Esophagus mucosa (tissue), 1 donor: ENCODE results near the gene POFUT1. TPM values are rescaled to one million over a fixed set of nuclear protein-coding genes. Genes with fewer than 3 reads are reported as not detected.
A peak's percentile ranks its signal among the peaks of the same experiment; 100 is the strongest.

ENCODE experiments used
- ATAC-seq: fragments of 200-7000 bp; cut with Tn5 transposase; one replicate; pipeline ENCODE4 v1.9.1; 2020
- total RNA-seq: library from RNA; stranded (reverse); gene quantifications from one replicate; pipeline ENCODE4 v1.2.4, GENCODE V29; 2023
- donor health status: DM: yes; HTN: yes; CAD: no.

Gene POFUT1
- total RNA-seq, 1 donor from 2014 or later = 18.3 TPM

GRCh38 chr20:32281711-32282110, 74.0 kb downstream of the POFUT1 start:
- no peak for ATAC-seq

GRCh38 chr20:32282461-32282860, 74.8 kb downstream of the POFUT1 start:
- ATAC-seq = no peak

DNA sequence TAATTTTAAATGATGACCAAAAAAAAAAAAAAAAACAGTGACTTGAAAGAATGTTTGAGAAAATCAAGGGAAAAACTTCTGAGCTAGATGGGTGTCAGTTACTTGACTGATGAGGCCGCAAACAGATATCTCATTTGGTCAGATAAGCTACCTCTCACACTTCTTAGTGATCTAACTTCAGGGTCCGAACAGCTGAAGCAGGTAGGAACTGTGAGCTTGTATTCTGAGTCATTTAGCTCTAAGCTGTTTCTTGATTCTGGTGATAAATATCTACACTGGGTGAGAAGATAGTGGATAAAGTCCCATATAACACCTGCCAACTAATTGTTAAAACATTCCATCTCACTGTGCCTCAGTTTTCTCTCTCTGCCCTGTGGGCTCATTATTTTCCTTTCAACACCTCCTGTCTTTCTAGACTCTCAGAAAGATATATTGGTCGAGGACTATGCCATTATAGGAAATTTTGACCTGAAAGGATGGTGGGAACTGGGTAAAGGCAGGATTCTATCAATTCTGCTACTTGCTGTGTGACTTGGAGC, 77.5 kb downstream of the POFUT1 start:
- ATAC-seq = no peak

DNA sequence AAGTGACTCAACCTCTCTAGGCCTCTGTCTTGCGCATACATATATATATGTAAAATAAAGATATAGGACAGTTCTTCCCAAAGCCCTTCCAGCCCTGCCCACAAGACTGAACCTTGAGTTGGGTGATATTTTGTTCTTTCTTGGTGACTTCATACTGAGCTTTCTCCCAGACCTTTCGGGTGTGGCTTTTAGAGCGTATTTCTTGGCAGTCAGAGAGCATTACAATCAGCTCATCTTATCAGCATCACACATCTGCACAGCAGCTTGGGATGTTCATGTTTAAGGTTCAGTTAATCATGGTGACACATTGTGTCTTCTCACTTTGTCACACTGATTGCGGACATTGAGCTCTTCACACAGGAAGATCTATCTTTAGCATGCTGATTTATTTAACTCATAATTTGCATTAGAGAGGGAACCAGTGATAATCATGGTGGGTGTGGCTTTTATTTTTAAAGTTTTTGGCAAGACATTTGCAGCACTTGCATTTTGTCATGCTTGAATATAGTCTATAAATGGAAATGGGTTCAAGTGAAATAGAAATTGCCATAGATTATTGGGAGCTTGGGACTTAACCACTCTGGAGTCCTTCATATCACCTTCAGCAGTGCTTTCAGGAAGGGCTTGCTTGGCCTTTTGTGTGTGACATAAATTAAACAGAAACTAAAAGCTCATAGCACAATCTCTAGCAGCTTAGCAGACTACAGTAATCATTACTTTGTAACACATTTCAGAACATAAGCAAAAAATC, 78.1 kb downstream of the POFUT1 start:
- peak; percentile 32 for ATAC-seq

- no peak for ATAC-seq
These were observed 79.6 kb downstream of the POFUT1 start for GRCh38 chr20:32287231-32287638.

Other genes starting within 250 kb of the POFUT1 start
- not detected for gene XKR7, start 239.7 kb upstream of the POFUT1 start, total RNA-seq
- 1.2 TPM for gene CCM2L, start 197.4 kb upstream of the POFUT1 start, total RNA-seq
- gene HCK, start 155.6 kb upstream of the POFUT1 start, total RNA-seq = 2.9 TPM
- 42.4 TPM for gene TM9SF4, start 98.2 kb upstream of the POFUT1 start, total RNA-seq
- 11.0 TPM for gene PLAGL2, start 137 bp upstream of the POFUT1 start, total RNA-seq
- gene KIF3B, start 69.8 kb downstream of the POFUT1 start, total RNA-seq = 11.9 TPM
- 27.5 TPM for gene ASXL1, start 150.5 kb downstream of the POFUT1 start, total RNA-seq